Measurements from ENCODE around the gene KDM3B. TPM values are rescaled to one million over a fixed set of nuclear protein-coding genes. Genes with fewer than 3 reads are reported as not detected.

KDM3B gene
- total and polyA plus RNA-seq, 9 of the 15 experiments (the other 6 are each of a cell fraction or from before 2014, with no cell fraction given), result 13.8 to 62.8 (median 41.9) TPM

- no peak for TF ChIP-seq TCF15 (CRISPR knock-in tag; IDR thresholded peaks at IDR 0.05)
- no peak for TF ChIP-seq CREB5 (CRISPR knock-in tag; IDR thresholded peaks at IDR 0.05)
- TF ChIP-seq ATF2 (CRISPR knock-in tag; IDR thresholded peaks at IDR 0.05), result no peak
- TF ChIP-seq MYBL2 (IDR thresholded peaks at IDR 0.05; ENCODE audit: low read depth), result peak; percentile 44; the same call in 1 of the 2 replicates
- TF ChIP-seq MYBL2 (CRISPR knock-in tag; IDR thresholded peaks at IDR 0.05; ENCODE audit: borderline replicate concordance), result no peak
- TF ChIP-seq ZNF217 (CRISPR knock-in tag; IDR thresholded peaks at IDR 0.05), result no peak
- TF ChIP-seq TBP (optimal IDR thresholded peaks at IDR 0.05; ENCODE audit: low read depth, low read length), result peak; percentile 54
Measured at GRCh38 chr5:138352071-138352721, at the start of gene KDM3B (continued).
